AG08395 (cell line): Measurements from ENCODE around the gene TNFSF11.

Source experiments
- DNase-seq: peaks from one replicate; pipeline ENCODE4 v3.0.0; 2012; ENCODE audit warnings: mixed read lengths, low spot score

Gene TNFSF11

GRCh38 chr13:42612021-42612765 lies 38.2 kb downstream of the TNFSF11 start:
- DNase-seq: no peak

GRCh38 chr13:42614436-42615035 lies 40.6 kb downstream of the TNFSF11 start:
- no peak for DNase-seq

GRCh38 chr13:42615691-42616090 lies 41.7 kb downstream of the TNFSF11 start:
- DNase-seq: no peak

GRCh38 chr13:42617221-42617620 lies 43.3 kb downstream of the TNFSF11 start:
- DNase-seq: no peak

GRCh38 chr13:42623916-42624315 lies 50.0 kb downstream of the TNFSF11 start:
- no peak for DNase-seq

GRCh38 chr13:42625611-42626010 lies 51.7 kb downstream of the TNFSF11 start:
- DNase-seq: no peak

GRCh38 chr13:42626176-42626860 lies 52.4 kb downstream of the TNFSF11 start:
- DNase-seq: no peak

GRCh38 chr13:42628666-42629065 lies 54.7 kb downstream of the TNFSF11 start:
- DNase-seq: no peak

GRCh38 chr13:42631181-42631580 lies 57.2 kb downstream of the TNFSF11 start:
- DNase-seq: no peak

GRCh38 chr13:42633495-42633894 lies 59.5 kb downstream of the TNFSF11 start:
- DNase-seq: no peak

GRCh38 chr13:42638101-42638500 lies 64.1 kb downstream of the TNFSF11 start:
- DNase-seq: no peak

- DNase-seq: no peak
Observed at GRCh38 chr13:42638886-42639285, 64.9 kb downstream of the TNFSF11 start.

- no peak for DNase-seq
Observed at GRCh38 chr13:42643076-42643475, 69.1 kb downstream of the TNFSF11 start.

GRCh38 chr13:42644841-42645240 lies 70.9 kb downstream of the TNFSF11 start:
- DNase-seq: no peak

GRCh38 chr13:42645717-42646116 lies 71.8 kb downstream of the TNFSF11 start:
- DNase-seq: no peak

- no peak for DNase-seq
Observed at GRCh38 chr13:42649141-42649540, 75.2 kb downstream of the TNFSF11 start.

- no peak for DNase-seq
Observed at GRCh38 chr13:42649831-42650230, 75.9 kb downstream of the TNFSF11 start.

GRCh38 chr13:42650506-42650905 lies 76.6 kb downstream of the TNFSF11 start:
- DNase-seq: no peak

- no peak for DNase-seq
Observed at GRCh38 chr13:42651936-42652641, 78.1 kb downstream of the TNFSF11 start.

GRCh38 chr13:42652642-42653415 lies 78.9 kb downstream of the TNFSF11 start:
- no peak for DNase-seq

GRCh38 chr13:42653679-42654078 lies 79.7 kb downstream of the TNFSF11 start:
- no peak for DNase-seq

GRCh38 chr13:42654212-42654611 lies 80.3 kb downstream of the TNFSF11 start:
- DNase-seq: no peak
